SU-DHL-6 (cell line): ENCODE data around the gene PARP1.

Experiments used
- H2AFZ ChIP-seq: fragments of 200-600 bp; sonication (generic); 2 replicates; pipeline ENCODE4 v1.6.1; 2014; ENCODE audit warnings: low read depth, mild to moderate bottlenecking, moderate library complexity, mixed read lengths, antibody characterized with exemption, low read length; ENCODE audit not compliant: severe bottlenecking
- H3F3A ChIP-seq: fragments of 200-600 bp; shearing (Covaris generic); 2 replicates; pipeline ENCODE4 v1.6.0; 2016; ENCODE audit warnings: antibody characterized with exemption, mild to moderate bottlenecking; ENCODE audit not compliant: insufficient read depth
- H3K27ac ChIP-seq: fragments of 200-600 bp; sonication (generic); 2 replicates; pipeline ENCODE4 v1.5.1; 2016; ENCODE audit warnings: low read depth, mild to moderate bottlenecking, low read length, moderate library complexity, mixed read lengths
- H3K27me3 ChIP-seq: fragments of 200-600 bp; sonication (generic), shearing (Covaris generic); 2 replicates; pipeline ENCODE4 v1.6.0; 2014; ENCODE audit warnings: mild to moderate bottlenecking, low read length
- H3K36me3 ChIP-seq: fragments of 200-600 bp; sonication (generic); 2 replicates; pipeline ENCODE4 v1.6.1; 2014; ENCODE audit warnings: mild to moderate bottlenecking, low read length, mixed read lengths
- H3K4me2 ChIP-seq: fragments of 300-600, 200-600 bp; shearing (Covaris generic), sonication (generic); 2 replicates; pipeline ENCODE4 v1.6.0; 2014; ENCODE audit warnings: low read length, low read depth, mild to moderate bottlenecking; ENCODE audit not compliant: poor library complexity, severe bottlenecking
- H3K4me3 ChIP-seq: fragments of 200-600 bp; sonication (generic); 2 replicates; pipeline ENCODE4 v1.5.1; 2014; ENCODE audit warnings: antibody characterized with exemption, low read length, mild to moderate bottlenecking, mixed read lengths; ENCODE audit not compliant: insufficient read depth, poor library complexity, severe bottlenecking
- H3K79me2 ChIP-seq: fragments of 200-600 bp; sonication (generic); 2 replicates; pipeline ENCODE4 v1.6.1; 2014; ENCODE audit warnings: mild to moderate bottlenecking, low read length, moderate library complexity; ENCODE audit not compliant: insufficient read depth
- H3K9ac ChIP-seq: fragments of 200-600 bp; sonication (generic); 2 replicates; pipeline ENCODE4 v1.7.0; 2014; ENCODE audit warnings: mild to moderate bottlenecking, low read length
- H3K9me2 ChIP-seq: fragments of 200-600 bp; sonication (generic); replicated peaks from 2 replicates; pipeline ENCODE4 v1.6.1; 2014; ENCODE audit warnings: low read length; ENCODE audit not compliant: insufficient read depth
- H3K9me3 ChIP-seq: fragments of 200-600 bp; sonication (generic); 2 replicates; pipeline ENCODE4 v1.6.1; 2014; ENCODE audit warnings: low read length, mixed read lengths; ENCODE audit not compliant: insufficient read depth
- H4K20me1 ChIP-seq: fragments of 200-600 bp; sonication (generic); 2 replicates; pipeline ENCODE4 v1.6.1; 2014; ENCODE audit warnings: low read depth, mild to moderate bottlenecking, antibody characterized with exemption, low read length, moderate library complexity, mixed read lengths
- CTCF ChIP-seq: fragments of 200-600 bp; sonication (generic); IDR thresholded peaks from one replicate; pipeline ENCODE4 v1.5.1; 2017; ENCODE audit warnings: antibody characterized with exemption, mild to moderate bottlenecking, low read length, moderate library complexity; ENCODE audit not compliant: insufficient read depth, poor library complexity, severe bottlenecking
- EZH2phosphoT487 ChIP-seq: fragments of 200-600 bp; sonication (generic), shearing (Covaris generic); conservative IDR thresholded peaks from 2 replicates; pipeline ENCODE4 v1.6.1; 2018; ENCODE audit warnings: mild to moderate bottlenecking, antibody characterized with exemption, low read length, moderate library complexity, mixed read lengths

Gene PARP1

DNA sequence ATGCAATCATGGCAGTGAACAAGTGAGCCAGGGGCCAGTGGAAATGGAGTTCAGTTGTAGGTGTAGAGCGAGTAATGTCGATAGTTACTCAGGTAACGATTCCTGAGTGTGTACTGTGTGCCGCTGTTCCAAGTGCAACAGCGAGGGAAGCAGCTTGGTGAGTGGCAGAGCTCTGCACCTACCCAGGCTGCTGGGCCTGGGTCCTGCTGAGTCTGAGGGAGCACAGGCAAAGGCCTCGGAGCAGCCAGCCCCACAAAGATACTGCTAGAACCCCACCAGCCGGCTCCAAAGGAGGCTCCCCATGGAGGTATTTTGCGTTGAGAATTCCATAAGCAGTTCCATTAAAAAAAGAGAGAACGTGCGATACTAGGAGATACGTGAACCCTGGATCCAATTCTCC, 23.2 kb downstream of the PARP1 start:
- H3K36me3 ChIP-seq, result peaks cover 34% of the 10 kb centered on the region
- TF ChIP-seq EZH2phosphoT487, result no peak
- TF ChIP-seq CTCF, result no peak

GRCh38 chr1:226384040-226384439, 23.9 kb downstream of the PARP1 start:
- Histone ChIP-seq H3K4me2 (no peak overlapping the region), H4K20me1 (no peaks in the 10 kb centered on the region), H3K9me3 (no peaks in the 10 kb centered on the region), H3F3A (no peaks in the 10 kb centered on the region), H3K9me2 (no peaks in the 10 kb centered on the region), H3K36me3 (peaks cover 35% of the 10 kb centered on the region), H3K4me3 (no peak overlapping the region), H2AFZ (no peak overlapping the region), H3K9ac (no peak overlapping the region), H3K79me2 (no peaks in the 10 kb centered on the region), H3K27ac (no peak overlapping the region), H3K27me3 (no peaks in the 10 kb centered on the region)
- TF ChIP-seq EZH2phosphoT487, result no peak
- no peak for TF ChIP-seq CTCF

More for the DNA sequence above, 23.2 kb downstream of the PARP1 start:
- Histone ChIP-seq H3K4me3 (no peak overlapping the region), H2AFZ (no peak overlapping the region), H3K4me2 (no peak overlapping the region), H3K9me3 (no peaks in the 10 kb centered on the region), H3K79me2 (no peaks in the 10 kb centered on the region), H4K20me1 (no peaks in the 10 kb centered on the region), H3K27ac (no peak overlapping the region), H3K9ac (no peak overlapping the region), H3F3A (no peaks in the 10 kb centered on the region), H3K27me3 (no peaks in the 10 kb centered on the region), H3K9me2 (no peaks in the 10 kb centered on the region)

DNA sequence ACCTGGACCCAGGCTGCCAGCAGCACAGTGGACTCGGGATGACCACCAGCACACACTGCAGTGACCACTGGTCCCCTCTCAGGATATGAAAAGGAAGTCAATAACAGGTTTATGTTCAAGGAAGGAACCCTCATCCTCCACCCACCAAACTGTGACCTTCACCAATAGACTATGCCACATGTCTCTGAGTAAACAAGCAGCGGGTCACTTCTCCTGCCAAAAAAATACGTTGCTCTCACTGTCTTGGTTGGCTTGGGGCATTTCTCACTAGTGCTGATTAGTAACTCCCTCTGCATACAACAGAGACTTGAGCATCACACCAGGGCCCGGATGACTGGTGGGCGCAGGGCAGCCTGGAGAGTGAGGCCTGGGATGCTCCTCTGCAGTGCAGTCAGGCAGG, 25.9 kb downstream of the PARP1 start:
- H3K27me3 ChIP-seq, result no peaks in the 10 kb centered on the region
- no peaks in the 10 kb centered on the region for H4K20me1 ChIP-seq
- no peak overlapping the region for H3K27ac ChIP-seq
- no peak for TF ChIP-seq EZH2phosphoT487
- no peak for TF ChIP-seq CTCF
- no peak overlapping the region for H3K9ac ChIP-seq
- H3K36me3 ChIP-seq, result peaks cover 33% of the 10 kb centered on the region
- no peaks in the 10 kb centered on the region for H3K9me3 ChIP-seq
- H3K4me2 ChIP-seq, result no peak overlapping the region
- no peak overlapping the region for H3K4me3 ChIP-seq
- H2AFZ ChIP-seq, result no peak overlapping the region
- H3K79me2 ChIP-seq, result no peaks in the 10 kb centered on the region
- H3K9me2 ChIP-seq, result no peaks in the 10 kb centered on the region
- no peaks in the 10 kb centered on the region for H3F3A ChIP-seq
